Measurements from ENCODE around the gene ANKS1B. TPM values are rescaled to one million over a fixed set of nuclear protein-coding genes. Genes with fewer than 3 reads are reported as not detected.
"Not testable (repeated sequence)": the region's sequence is repeated elsewhere in the genome, so short reads cannot be mapped to it uniquely, and the experiment has no call there.

Gene ANKS1B
- total RNA-seq, 1 donor from 2014 or later: 2.4 TPM

DNA sequence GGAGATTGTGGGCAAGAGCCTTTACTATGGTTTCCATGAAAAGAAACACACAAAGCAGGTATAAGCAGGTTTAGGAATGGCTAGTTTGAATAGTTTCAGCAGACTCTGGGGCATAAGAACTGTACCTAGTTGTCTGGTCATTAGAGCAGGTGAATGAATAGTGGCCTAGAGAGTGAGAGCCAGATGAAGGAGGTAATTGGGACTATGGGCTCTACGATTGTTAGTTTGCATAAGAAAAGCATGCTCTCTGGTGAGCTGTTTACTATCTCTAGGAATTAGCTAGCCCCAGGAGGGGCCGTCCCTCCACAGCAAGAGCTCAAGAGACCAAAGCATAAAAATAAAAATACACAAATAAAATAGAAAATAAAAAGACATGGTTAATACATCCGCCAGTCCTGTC lies 734.6 kb downstream of the ANKS1B start:
- Mint-ChIP-seq H3K36me3 (ENCODE audit: low read depth, unreplicated experiment) (no peaks in the 10 kb centered on the region), H3K27ac (ENCODE audit: unreplicated experiment) (no peak overlapping the region), H3K27me3 (ENCODE audit: low read depth, unreplicated experiment) (no peaks in the 10 kb centered on the region), H3K4me1 (ENCODE audit: low read depth, unreplicated experiment) (no peaks in the 10 kb centered on the region), H3K4me3 (ENCODE audit: unreplicated experiment) (no peak overlapping the region), H3K9me3 (ENCODE audit: unreplicated experiment) (no peaks in the 10 kb centered on the region)
- Histone ChIP-seq H3K79me2 (ENCODE audit: insufficient read depth, low read length) (no peaks in the 10 kb centered on the region), H3K4me3 (ENCODE audit: insufficient read depth, low read depth, low read length) (no peak overlapping the region), H4K20me1 (ENCODE audit: insufficient read depth, low read length) (no peaks in the 10 kb centered on the region), H2AFZ (ENCODE audit: low read depth, low read length) (no peak overlapping the region), H3K4me1 (ENCODE audit: insufficient read depth, low read length) (no peaks in the 10 kb centered on the region), H3K9ac (ENCODE audit: low read length) (no peak overlapping the region), H3K4me2 (ENCODE audit: low read length) (no peak overlapping the region), H3K27me3 (ENCODE audit: insufficient read depth, low read length) (no peaks in the 10 kb centered on the region), H3K36me3 (ENCODE audit: insufficient read depth, low read length) (no peaks in the 10 kb centered on the region), H3K27ac (ENCODE audit: low read depth, low read length) (no peak overlapping the region), H3K9me3 (ENCODE audit: insufficient read depth, low read depth, low read length) (no peaks in the 10 kb centered on the region)
- no peak for DNase-seq (ENCODE audit: low read depth)
- FAIRE-seq: no peak
- no peak for TF ChIP-seq EZH2 (IDR thresholded peaks at IDR 0.05; ENCODE audit: insufficient read depth, low read length)
- TF ChIP-seq, protein P1, sequence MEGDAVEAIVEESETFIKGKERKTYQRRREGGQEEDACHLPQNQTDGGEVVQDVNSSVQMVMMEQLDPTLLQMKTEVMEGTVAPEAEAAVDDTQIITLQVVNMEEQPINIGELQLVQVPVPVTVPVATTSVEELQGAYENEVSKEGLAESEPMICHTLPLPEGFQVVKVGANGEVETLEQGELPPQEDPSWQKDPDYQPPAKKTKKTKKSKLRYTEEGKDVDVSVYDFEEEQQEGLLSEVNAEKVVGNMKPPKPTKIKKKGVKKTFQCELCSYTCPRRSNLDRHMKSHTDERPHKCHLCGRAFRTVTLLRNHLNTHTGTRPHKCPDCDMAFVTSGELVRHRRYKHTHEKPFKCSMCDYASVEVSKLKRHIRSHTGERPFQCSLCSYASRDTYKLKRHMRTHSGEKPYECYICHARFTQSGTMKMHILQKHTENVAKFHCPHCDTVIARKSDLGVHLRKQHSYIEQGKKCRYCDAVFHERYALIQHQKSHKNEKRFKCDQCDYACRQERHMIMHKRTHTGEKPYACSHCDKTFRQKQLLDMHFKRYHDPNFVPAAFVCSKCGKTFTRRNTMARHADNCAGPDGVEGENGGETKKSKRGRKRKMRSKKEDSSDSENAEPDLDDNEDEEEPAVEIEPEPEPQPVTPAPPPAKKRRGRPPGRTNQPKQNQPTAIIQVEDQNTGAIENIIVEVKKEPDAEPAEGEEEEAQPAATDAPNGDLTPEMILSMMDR (IDR thresholded peaks at IDR 0.05; ENCODE audit: insufficient read depth, low read depth, low read length): no peak

DNA sequence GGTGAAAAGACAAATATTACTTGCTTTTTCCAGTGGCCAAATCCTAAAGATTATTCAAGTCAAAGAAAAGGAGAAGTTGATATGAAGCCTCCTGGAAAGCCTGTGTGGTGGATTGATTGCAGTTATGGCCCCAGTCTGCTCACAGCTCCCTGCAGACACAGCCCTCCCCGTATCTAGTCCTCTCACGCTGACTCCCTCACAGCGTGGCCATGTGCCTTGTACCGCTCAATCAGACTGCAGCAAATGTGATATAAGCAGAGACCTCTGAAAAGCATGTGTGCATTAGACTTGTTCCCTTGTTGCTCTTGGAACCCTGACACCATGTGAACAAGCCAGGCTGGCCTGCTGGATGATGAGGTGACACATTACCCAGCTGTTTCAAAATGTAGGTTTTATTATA lies 735.2 kb downstream of the ANKS1B start:
- no peaks in the 10 kb centered on the region for H3K36me3 ChIP-seq (ENCODE audit: insufficient read depth, low read length)
- H3K79me2 ChIP-seq (ENCODE audit: insufficient read depth, low read length): no peaks in the 10 kb centered on the region
- no peaks in the 10 kb centered on the region for H3K36me3 Mint-ChIP-seq (ENCODE audit: low read depth, unreplicated experiment)
- no peak overlapping the region for H3K27ac Mint-ChIP-seq (ENCODE audit: unreplicated experiment)
- no peak for TF ChIP-seq EZH2 (IDR thresholded peaks at IDR 0.05; ENCODE audit: insufficient read depth, low read length)
- TF ChIP-seq, protein P1 (IDR thresholded peaks at IDR 0.05; ENCODE audit: insufficient read depth, low read depth, low read length): no peak
- H3K27ac ChIP-seq (ENCODE audit: low read depth, low read length): no peak overlapping the region
- no peaks in the 10 kb centered on the region for H3K27me3 Mint-ChIP-seq (ENCODE audit: low read depth, unreplicated experiment)
- no peaks in the 10 kb centered on the region for H3K4me1 ChIP-seq (ENCODE audit: insufficient read depth, low read length)
- H3K9me3 Mint-ChIP-seq (ENCODE audit: unreplicated experiment): no peaks in the 10 kb centered on the region
- H3K4me3 Mint-ChIP-seq (ENCODE audit: unreplicated experiment): no peak overlapping the region
- DNase-seq (ENCODE audit: low read depth) (no peak), FAIRE-seq (no peak)
- H3K9ac ChIP-seq (ENCODE audit: low read length): no peak overlapping the region
- no peaks in the 10 kb centered on the region for H3K4me1 Mint-ChIP-seq (ENCODE audit: low read depth, unreplicated experiment)
- H3K27me3 ChIP-seq (ENCODE audit: insufficient read depth, low read length): no peaks in the 10 kb centered on the region
- no peaks in the 10 kb centered on the region for H4K20me1 ChIP-seq (ENCODE audit: insufficient read depth, low read length)
- no peaks in the 10 kb centered on the region for H3K9me3 ChIP-seq (ENCODE audit: insufficient read depth, low read depth, low read length)
- no peak overlapping the region for H2AFZ ChIP-seq (ENCODE audit: low read depth, low read length)
- H3K4me2 ChIP-seq (ENCODE audit: low read length): no peak overlapping the region
- H3K4me3 ChIP-seq (ENCODE audit: insufficient read depth, low read depth, low read length): no peak overlapping the region

DNA sequence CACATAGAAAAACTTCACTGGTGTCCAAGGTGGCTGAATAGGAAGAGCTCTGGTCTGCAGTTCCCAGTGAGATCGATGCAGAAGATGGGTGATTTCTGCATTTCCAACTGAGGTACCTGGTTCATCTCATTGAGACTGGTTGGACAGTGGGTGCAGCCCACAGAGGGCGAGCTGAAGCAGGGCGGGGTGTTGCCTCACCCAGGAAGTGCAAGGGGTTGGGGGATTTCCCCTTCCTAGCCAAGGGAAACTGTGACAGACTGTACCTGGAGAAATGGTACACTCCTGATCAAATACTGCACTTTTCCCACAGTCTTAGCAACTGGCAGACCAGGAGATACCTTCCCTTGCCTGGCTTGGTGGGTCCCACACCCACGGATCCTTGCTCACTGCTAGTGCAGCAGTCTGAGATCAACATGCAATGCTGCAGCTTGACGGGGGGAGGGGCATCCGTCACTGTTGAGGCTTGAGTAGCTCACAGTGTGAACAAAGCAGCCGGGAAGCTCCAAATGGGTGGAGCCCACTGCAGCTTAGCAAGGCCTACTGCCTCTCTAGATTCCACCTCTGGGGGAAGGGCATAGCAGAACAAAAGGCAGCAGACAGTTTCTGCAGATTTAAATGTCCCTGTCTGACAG lies 746.7 kb downstream of the ANKS1B start:
- peaks cover 17% of the 10 kb centered on the region for H3K9me3 Mint-ChIP-seq (ENCODE audit: unreplicated experiment)

More for the DNA sequence above, 746.7 kb downstream of the ANKS1B start:
- H3K9me3 ChIP-seq (ENCODE audit: insufficient read depth, low read depth, low read length); H3K4me1 ChIP-seq (ENCODE audit: insufficient read depth, low read length); H3K27ac Mint-ChIP-seq (ENCODE audit: unreplicated experiment); H3K4me3 Mint-ChIP-seq (ENCODE audit: unreplicated experiment); H4K20me1 ChIP-seq (ENCODE audit: insufficient read depth, low read length); H3K36me3 ChIP-seq (ENCODE audit: insufficient read depth, low read length); H3K79me2 ChIP-seq (ENCODE audit: insufficient read depth, low read length); H3K4me3 ChIP-seq (ENCODE audit: insufficient read depth, low read depth, low read length); FAIRE-seq; H3K27me3 Mint-ChIP-seq (ENCODE audit: low read depth, unreplicated experiment); H3K27me3 ChIP-seq (ENCODE audit: insufficient read depth, low read length); H3K36me3 Mint-ChIP-seq (ENCODE audit: low read depth, unreplicated experiment); H3K4me1 Mint-ChIP-seq (ENCODE audit: low read depth, unreplicated experiment); H3K4me2 ChIP-seq (ENCODE audit: low read length); H3K9ac ChIP-seq (ENCODE audit: low read length); H3K27ac ChIP-seq (ENCODE audit: low read depth, low read length): not testable (repeated sequence)
- peak overlapping the region; percentile 41 for H2AFZ ChIP-seq (ENCODE audit: low read depth, low read length)
- peak; percentile 20 for DNase-seq (ENCODE audit: low read depth)
